HG03575 (cell line): ENCODE results near the gene KCTD21.
"Not testable (repeated sequence)": the region's sequence is repeated elsewhere in the genome, so short reads cannot be mapped to it uniquely, and the experiment has no call there.

Source experiments
- ATAC-seq: cut with Tn5 transposase; IDR thresholded peaks from one replicate; pipeline ENCODE4 v1.9.1; 2021; ENCODE audit not compliant: unreplicated experiment, insufficient number of reproducible peaks, low FRiP score; ENCODE audit errors: extremely low read depth

Gene KCTD21, protein sequence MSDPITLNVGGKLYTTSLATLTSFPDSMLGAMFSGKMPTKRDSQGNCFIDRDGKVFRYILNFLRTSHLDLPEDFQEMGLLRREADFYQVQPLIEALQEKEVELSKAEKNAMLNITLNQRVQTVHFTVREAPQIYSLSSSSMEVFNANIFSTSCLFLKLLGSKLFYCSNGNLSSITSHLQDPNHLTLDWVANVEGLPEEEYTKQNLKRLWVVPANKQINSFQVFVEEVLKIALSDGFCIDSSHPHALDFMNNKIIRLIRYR

DNA sequence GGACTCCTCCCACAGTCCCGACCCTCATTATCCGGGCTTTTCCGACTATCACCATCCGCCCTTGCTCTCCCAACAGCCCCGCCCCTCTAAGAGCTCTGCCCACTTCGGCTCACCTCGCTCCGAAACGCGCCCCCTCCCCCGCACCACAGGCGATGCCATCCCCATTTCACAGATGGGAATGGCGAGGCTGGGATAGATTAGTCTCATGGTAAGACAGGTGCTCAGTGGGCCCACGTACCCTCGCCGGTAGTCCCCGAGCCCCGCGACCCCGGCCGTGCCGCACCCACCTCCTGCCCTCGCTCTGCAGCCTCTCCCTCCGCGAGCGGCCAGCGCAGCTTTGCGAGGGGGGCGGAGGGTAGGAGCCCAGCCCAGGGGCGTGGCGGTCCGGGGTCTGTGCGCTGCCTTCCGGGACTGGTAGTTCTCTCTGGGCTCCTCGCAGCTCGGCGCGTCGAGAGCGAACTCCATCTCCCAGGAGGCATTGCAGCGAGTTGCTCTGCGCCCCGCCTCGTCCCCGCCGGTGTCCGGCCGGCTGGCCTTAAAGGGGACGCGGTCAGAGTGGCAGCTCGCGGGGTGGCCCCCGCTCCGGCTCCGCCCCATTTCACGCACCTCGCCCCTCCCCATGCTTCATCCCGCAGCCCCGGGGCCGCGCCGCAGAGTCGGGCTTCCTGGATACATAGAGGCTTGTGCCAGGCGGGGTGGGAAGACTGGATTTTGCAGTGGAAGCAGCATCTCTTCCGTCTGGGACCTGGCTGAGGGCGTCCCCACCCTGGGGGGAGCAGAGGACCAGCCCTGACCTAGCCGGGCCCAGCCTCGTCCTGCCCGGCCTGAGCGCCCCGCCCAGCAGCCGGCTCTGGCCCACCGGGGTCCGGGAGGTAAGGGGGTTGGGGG, at the start of gene KCTD21, which contains the start of gene USP35:
TSS of gene KCTD21 (minus strand) at position 341 of the 888 bp plus-strand sequence. CDS start 14,072 bp downstream, outside the sequence.
TSS of gene USP35 (plus strand) at position 634 of the 888 bp plus-strand sequence. CDS start 7,327 bp downstream, outside the sequence.
- peak; percentile 93 for ATAC-seq

DNA sequence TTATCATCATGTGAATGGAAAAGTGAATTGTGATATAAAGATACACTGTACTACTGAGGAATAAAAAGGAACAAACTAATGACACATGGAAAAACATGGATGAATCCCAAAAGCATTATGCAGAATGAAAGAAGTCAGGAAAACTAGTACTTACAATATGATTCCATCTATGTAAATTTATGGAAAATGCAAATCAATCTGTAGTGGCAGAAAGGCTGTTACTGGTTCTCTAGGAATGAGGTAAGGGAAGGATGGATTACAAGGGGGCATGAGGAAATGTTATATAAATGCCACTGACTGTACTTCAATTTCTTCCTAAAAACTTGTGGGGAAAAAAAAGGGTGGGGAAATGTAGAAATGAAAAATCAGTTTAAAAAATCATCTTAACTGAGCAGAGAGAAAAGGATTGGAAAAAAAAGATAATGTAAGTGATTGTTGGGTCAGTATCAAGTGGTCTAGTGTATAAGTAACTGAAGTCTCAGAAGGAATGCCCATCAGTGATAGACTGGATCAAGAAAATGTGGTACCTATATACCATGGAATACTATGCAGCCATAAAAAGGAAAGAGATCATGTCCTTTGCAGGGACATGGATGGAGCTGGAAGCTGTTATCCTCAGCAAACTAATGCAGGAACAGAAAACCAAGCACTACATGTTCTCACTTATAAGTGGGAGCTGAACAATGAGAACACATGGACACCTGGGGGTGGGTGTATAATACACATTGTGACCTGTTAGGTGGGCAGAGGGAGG, 49.0 kb upstream of the KCTD21 start:
- no peak for ATAC-seq

DNA sequence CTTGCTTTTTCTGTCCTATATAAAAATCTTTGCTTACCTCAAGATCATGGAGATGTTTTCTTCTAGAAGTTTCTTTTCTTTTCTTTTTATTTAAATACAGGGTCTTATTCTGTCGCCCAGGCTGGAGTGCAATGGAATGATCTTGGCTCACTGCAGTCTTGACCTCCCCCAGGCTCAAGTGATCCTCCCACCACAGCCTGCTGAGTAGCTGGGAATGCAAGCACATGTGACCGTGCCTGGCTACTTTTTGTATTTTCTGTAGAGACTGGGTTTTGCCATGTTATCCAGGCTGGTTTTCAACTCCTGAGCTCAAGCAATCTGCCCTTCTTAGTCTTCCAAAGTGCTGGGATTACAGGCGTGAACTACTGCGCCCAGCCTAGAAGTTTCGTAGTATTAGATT, 45.6 kb upstream of the KCTD21 start:
- no peak for ATAC-seq

DNA sequence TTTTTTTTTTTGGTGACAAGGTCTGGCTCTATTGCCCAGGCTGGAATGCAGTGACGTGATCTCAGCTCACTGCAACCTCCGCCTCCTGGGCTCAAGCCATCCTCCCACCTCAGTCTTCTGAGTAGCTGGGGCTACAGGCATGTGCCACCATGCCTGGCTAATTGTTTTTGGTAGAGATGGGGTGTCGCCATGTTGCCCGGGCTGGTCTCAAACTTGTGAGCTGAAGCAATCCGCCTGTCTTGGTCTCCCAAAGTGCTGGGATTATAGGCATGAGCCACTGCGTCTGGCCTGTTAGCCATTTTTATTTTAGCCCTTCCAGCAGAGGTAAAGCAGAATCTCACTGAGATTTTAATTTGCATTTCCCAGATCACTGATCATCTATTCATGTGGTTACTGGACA, 44.6 kb upstream of the KCTD21 start:
- not testable (repeated sequence) for ATAC-seq

DNA sequence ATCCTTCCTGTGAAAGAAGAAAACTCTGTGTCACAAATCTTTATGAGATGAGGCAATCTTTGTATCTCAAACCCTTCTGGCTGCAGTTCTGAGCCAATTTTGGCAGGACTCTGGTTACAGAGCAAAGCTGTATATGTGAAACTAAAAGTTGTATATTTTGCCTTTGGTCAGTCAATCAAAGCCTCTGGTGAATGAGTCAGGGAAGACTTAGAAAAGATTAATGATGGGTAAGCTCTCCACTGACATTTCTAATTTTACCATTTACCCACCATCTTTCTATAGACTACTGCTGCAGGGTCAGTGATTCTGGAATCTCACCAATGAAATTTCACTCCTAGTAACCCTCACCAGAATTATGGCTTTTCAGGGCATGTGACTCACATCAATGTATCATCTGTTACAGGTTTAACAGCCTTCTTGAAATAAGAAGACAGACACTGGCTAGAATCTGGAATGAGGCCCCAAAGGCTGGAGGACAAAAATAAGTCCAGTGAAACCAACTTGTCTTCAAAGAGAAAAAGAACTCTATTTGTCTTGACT, 43.6 kb upstream of the KCTD21 start:
- ATAC-seq, result no peak

DNA sequence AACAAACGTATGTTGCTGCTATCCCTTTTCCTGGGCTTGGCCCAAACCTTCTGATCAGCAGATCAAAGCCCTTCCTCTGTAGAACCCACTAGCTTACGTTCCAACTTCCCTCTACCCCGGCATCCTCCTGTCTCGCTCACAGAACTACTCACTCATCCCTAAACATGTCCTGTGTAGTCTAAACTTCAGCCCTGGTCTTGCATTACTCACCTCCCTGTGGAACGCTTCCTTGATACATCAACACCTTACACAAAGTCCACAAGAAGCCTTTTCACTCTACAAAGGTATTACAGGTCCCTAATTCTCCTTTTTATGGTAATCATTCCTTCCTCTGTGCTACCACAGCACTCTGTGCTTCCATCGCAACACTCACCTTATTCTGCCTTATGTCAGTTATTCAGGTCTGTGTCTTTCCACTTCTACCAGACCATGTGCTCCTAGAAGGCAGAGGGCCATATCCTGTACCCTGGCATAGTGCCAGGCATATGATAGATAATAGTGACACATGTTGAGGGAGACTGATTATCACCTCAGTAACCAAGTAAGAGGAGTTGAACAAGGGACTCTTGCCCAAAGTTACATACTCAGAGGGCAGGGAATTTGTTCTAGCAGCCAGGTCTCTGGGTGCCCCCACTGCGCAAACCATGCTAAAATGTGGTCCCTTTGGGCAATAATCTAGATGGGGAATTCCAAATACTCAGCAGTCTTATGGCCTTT, 41.9 kb upstream of the KCTD21 start:
- no peak for ATAC-seq

DNA sequence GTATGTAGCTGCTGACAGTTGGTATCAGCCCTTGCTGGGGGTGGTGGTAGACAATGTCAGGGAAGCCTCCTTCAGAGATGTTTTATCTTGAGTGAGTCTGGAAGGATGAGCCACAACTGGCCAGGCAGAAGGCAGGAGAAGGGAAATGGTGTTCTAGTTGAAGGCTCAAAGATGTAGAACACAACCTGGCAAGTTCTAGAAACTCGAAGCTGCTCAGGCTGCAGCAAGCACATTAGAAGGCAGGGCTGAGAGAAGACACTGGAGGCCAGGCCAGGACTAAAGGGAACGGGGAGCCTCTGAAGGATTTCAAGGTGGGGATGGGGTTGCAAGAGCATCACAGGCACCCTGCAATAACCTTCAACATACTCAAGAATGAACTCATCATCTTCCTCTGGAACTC, 40.7 kb upstream of the KCTD21 start:
- no peak for ATAC-seq

DNA sequence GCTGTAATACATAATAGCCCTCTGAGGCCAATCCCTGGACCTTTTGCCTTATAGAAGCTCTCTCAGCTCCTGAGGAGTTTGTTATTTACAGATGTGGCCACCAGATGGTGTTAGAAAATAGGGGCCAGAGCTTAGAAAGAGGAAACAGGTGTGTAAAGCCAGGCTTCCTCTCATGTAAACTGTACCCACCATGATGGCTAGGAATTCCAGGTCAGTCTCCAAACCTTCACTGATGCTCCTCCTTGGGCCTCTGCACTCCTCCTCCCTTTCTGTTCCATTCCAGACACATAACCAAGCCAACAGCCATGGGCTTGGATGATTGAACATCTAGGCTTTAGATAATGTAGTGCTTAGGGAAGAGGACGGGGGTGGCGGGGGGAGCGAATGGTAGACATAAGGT, 40.0 kb upstream of the KCTD21 start:
- ATAC-seq, result no peak

DNA sequence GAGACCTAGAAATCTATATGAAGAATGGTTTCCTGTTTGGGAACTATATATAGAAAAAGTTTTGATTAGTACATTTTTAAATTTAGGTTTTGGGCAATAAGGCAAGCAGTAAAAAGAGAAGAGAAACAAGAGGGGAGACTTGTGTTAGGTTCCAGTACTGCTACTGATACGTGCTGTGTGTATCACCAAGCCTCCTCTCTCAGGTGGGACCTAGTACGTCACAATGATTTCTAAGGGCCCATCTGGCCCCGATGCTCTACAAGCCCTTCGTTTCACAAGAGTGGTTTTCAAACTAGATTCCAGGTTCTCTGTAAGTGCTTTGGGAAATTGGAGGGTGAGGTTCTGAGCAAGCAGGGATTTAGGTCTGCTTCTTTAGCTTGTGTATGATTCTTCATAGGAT, 39.5 kb upstream of the KCTD21 start:
- no peak for ATAC-seq

DNA sequence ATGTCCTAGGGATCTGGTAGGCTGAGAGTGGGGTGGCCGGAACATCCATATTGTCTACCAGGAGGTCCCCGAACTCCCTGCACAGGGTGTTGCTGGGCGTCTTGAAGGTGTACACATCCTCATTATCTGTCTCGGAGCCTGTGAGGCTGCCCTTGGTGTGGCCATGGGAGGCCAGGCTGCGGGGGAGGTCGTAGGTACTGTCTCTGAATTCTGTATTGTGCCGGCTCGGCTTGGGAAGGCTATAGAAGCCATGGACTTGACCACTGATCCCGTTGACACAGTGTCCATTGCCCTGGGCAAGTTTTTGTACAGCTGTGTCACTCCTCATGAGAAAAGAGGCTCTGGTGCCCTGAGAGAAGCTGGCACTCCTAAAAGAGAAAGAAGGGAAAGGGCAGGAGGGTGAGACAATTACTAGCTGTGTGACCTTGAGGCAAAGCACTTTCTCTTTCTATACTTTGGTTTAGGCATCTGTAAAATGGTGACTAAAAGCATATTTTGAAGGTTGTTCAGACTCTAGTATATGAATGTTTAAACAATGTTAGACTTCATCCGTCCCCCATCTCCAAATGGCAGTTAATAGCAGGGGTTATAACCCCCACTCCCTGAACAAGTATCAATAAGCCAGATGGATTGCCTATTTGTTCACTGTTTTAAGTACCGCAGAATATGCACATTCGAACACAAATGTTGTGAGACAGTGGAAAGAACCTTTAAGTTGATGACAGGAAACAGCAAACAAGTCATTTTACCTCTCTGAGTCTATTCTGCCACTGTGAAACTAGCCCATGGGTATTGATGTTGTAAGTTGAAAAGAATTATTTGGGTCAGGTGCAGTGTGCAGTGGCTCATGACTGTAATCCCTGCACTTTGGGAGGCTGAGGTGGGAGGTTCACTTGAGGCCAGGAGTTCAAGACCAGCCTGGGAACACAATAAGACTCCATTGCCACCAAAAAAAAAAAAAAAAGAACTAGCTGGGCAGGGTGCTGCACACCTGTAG, 38.6 kb upstream of the KCTD21 start:
- no peak for ATAC-seq

DNA sequence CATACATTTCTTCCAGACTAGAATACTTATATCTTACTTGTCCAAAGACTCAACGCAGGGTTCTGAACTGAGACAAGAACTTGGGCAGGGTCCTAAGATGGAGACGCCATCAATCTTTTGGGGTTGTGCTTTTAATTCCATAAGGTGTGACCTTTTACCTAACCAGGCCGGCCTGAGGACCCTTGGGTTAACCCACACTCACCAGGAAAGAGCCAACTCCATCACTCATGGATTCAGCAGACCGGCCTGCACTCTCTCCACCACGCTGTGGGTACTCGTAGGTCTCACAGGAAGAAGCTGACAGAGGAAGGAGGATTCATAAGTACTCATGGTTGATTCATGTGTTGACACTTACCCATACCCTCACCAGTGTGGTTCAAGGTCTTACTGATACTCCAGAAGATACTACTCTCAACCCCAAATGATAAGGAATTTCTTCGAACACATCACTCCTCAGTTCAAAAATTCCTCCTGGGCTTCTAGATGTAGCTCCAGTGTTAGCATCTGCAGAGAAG, 36.5 kb upstream of the KCTD21 start:
- ATAC-seq, result no peak

DNA sequence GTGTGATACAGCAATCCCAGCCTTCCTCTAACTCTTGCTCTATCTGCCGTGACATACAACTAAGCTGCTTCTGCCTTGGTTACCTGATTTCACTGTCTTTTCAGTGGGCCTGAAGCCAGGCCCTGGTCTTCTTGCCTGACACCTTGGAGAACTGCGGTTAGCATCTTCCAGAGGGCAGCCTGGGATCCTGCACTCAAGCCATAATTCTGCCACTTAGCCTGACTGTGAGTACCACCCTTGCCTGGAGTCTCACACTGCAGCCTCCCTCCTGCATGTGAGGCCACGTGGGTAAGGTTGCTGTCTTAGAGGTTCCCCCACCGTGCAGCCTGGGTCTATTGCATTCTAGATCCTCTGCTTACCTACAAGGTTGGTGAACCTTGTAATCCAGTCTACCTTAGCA, 36.1 kb upstream of the KCTD21 start:
- no peak for ATAC-seq

DNA sequence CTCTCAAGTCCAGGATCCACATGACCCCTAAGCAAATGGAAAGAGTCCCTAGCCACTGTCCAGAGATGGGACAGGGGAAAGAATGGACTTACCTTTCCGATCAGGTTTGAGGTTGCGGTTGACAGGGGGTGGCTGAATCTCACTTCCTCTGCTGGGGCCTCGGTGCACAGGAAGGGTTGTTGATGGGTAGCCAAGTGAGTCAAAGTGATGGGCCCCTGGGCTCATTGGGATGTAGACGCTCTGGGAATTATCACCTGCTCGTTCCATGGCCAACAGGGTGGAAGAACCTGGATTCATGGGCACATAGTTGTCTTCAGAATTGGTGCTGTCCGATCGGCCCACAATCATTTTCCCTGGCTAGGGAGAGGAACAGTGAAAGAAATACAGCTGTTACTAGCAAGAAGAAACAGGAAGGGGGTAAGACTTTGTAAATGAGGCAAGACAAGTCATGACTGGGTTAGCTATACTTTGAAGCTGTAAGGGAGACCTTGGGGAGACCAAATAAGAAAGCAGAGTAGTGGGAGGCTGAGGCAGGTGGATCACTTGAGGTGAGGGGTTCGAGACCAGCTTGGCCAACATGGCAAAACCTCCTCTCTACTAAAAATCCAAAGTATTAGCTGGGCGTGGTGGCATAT, 35.0 kb upstream of the KCTD21 start:
- no peak for ATAC-seq

DNA sequence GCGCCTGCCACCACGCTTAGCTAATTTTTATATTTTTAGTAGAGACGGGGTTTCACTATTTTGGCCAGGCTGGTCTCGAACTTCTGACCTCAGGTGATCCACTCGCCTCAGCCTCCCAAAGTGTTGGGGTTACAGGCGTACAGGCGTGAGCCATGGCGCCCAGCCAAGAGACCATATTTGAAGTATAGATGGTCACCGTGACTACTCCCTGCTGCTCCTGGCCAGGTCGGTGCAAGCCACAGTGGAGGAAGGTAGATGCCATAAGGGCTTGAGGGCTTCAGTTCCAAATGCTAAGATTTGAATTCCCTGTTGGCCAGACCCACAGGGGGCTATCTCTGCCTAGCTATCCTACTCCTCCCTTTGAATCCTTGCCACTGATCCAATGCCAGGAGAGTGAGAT, 34.3 kb upstream of the KCTD21 start:
- ATAC-seq, result not testable (repeated sequence)

DNA sequence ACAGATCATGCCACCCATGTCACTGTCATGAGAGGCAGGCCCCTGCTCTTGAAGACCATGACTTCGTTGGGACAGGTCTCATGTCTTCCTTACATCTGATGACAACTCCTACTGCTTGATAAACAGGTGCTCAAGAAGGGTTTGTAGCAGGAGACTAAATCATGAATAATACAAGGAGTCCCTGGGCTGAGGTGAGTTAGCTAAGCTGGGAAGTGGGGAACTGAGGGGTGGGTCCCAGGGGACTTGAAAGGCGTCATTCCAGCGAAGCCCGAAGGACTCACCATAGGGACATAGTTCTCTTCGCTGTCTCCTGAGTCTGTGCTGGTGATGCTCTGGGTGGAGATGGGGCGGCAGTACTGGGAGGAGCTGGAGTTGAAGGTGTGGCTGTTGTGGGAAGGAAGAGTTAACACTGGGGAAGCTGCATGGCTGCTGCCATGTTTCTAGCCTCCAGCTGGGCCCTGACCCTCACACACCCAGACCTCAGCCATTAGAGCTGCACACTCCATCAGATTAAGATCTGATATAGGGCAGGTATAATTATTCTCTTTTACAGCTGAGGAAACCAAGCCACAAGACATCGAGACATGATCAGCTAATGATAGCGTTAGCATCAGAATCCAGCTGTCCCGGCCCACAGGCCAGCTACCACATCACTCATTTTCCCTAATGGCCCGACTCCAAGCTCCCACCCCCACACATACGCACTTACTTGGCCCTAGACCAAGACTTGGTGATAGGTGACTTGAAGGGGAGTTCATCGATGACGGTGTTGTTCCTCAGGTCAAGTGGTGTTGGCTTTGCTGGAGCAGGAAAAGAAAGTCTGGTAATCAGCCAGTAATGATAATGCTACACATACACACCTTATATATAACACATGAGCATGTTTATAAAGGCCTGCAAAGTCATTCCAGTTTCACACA, 33.2 kb upstream of the KCTD21 start:
- no peak for ATAC-seq
